Small intestine (tissue), 7 donors: ENCODE results near the gene TNRC6A. TPM values are rescaled to one million over a fixed set of nuclear protein-coding genes. Genes with fewer than 3 reads are reported as not detected.
"Not testable (repeated sequence)": the region's sequence is repeated elsewhere in the genome, so short reads cannot be mapped to it uniquely, and the experiment has no call there.

Experiments
- DNase-seq, 2 donors: peaks; one replicate each; pipeline versions ENCODE4 v3.0.0 to v3.0.0-alpha.2; 2013
- FAIRE-seq: peaks from 2 replicates; lab custom pipeline; 2012; peaks lifted over from hg19 to GRCh38; lab: Jason Lieb, UNC
- H3K27ac ChIP-seq, 3 donors: one replicate each; pipeline ENCODE4 v1.5.1; 2013; ENCODE audit warnings: low read length in 2 of 3, mild to moderate bottlenecking in 2 of 3, control low read depth in 1 of 3, inconsistent platforms in 1 of 3, low read depth in 1 of 3, moderate library complexity in 1 of 3
- H3K27me3 ChIP-seq, 3 donors: one replicate each; pipeline ENCODE4 v1.6.1; 2013; ENCODE audit warnings: low read length in 3 of 3, inconsistent platforms in 1 of 3; ENCODE audit not compliant: control insufficient read depth in 3 of 3, insufficient read depth in 3 of 3
- H3K36me3 ChIP-seq, 3 donors: one replicate each; pipeline ENCODE4 v1.6.1; 2013; ENCODE audit warnings: low read length in 3 of 3, inconsistent platforms in 1 of 3, low read depth in 1 of 3, mild to moderate bottlenecking in 1 of 3, moderate library complexity in 1 of 3; ENCODE audit not compliant: control insufficient read depth in 3 of 3, insufficient read depth in 2 of 3
- H3K4me1 ChIP-seq, 3 donors: one replicate each; pipeline ENCODE4 v1.6.1; 2013; ENCODE audit warnings: low read length in 2 of 3, inconsistent platforms in 1 of 3, low read depth in 1 of 3, mild to moderate bottlenecking in 1 of 3, moderate library complexity in 1 of 3; ENCODE audit not compliant: control insufficient read depth in 3 of 3, insufficient read depth in 2 of 3
- H3K4me3 ChIP-seq, 3 donors: one replicate each; pipeline ENCODE4 v1.5.1; 2013; ENCODE audit warnings: low read length in 3 of 3, control low read depth in 1 of 3, inconsistent platforms in 1 of 3, low read depth in 1 of 3, mild to moderate bottlenecking in 1 of 3, moderate library complexity in 1 of 3
- H3K9me3 ChIP-seq, 2 donors: one replicate each; pipeline ENCODE4 v1.6.1; 2013; ENCODE audit warnings: low read depth in 1 of 2, low read length in 1 of 2; ENCODE audit not compliant: control insufficient read depth in 2 of 2, insufficient read depth in 1 of 2
- WGBS, 3 donors: extraction: QIAGEN DNeasy Blood & Tissue Kit; methylation state at CpG; one replicate each; pipeline ENCODE4 v1.1.7; 2013; 5-methylcytosine and 5-hydroxymethylcytosine counted together
- polyA plus RNA-seq, 4 donors: library from polyadenylated mRNA; stranded (reverse) in 3 of 4; unstranded in 1 of 4; fragments of 200-250 nt in 3 of 4; fragments of 120-200 nt in 1 of 4; gene quantifications; one replicate each; pipeline versions ENCODE4 v1.2.1 to v1.2.3, GENCODE V29; 2013
- donor health status: healthy with polysubstance abuse.
- donor health status: control.
- donor health status: control.
- donor health status: Bipolar disorder and iron deficiency.
- donor health status: healthy.

TNRC6A gene
- polyA plus RNA-seq, 4 donors, result 8.1 to 39.8 (median 14.1) TPM

DNA sequence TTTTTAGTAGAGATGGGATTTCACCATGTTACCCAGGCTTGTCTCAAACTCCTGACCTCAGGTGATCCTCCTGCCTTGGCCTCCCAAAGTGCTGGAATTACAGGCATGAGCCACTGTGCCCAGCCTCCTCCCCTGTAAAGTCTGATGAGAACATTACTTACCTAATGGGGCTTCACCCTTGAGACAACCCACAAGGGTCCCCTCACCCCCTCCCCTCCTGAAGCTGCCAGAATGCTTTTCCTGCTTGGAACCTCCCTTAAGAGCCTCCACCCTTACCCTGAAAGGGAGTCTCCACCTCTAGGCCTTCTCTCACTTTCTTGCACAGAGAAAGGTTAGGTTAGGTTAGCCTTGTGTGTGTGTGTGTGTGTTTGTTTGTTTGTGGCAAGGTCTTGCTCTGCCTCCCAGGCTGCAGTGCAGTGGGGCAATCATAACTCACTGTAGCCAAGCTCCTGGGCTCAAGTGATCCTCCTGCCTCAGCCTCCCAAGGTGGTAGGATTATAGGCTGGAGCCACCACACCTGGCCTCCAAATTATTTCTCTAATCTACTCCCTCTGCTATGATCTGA lies 125.2 kb downstream of the TNRC6A start:
- no peaks in the 10 kb centered on the region for H3K36me3 ChIP-seq
- no peak overlapping the region for H3K4me3 ChIP-seq
- no peak for FAIRE-seq
- no peaks in the 10 kb centered on the region for H3K9me3 ChIP-seq
- DNase-seq, result no peak
- H3K4me1 ChIP-seq, result peaks cover 0 to 27% (median 3%) of the 10 kb centered on the region in 3 donors
- no peak overlapping the region for H3K27ac ChIP-seq
- no peaks in the 10 kb centered on the region for H3K27me3 ChIP-seq

DNA sequence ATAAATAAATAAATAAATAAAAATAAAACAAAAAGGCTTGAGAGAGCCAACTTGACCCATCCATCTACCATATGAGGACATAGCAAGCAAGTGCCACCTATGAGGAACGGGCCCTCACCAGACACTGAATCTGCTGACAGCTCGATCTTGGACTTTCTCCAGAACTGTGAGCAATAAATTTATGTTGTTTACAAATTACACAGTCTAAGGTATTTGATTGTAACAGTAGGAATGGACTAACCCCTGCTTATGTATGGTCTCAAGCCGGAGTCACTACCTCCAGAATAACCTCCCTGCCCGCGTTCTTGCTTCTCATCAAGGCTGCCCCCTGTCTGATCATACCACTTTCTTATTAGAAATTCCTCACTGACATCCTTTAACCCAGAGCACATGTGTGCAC lies 126.2 kb downstream of the TNRC6A start:
- DNase-seq (peak; percentile 32 to 57), FAIRE-seq (no peak)
- no peaks in the 10 kb centered on the region for H3K27me3 ChIP-seq
- 42 to 59% (median 58%) methylated on average over 5 of the region's 5 CpGs for WGBS, 3 donors
- H3K9me3 ChIP-seq, result no peaks in the 10 kb centered on the region
- no peaks in the 10 kb centered on the region for H3K36me3 ChIP-seq
- no peak overlapping the region for H3K27ac ChIP-seq
- H3K4me1 ChIP-seq, result peaks cover 0 to 27% (median 0%) of the 10 kb centered on the region in 3 donors
- H3K4me3 ChIP-seq, result no peak overlapping the region

DNA sequence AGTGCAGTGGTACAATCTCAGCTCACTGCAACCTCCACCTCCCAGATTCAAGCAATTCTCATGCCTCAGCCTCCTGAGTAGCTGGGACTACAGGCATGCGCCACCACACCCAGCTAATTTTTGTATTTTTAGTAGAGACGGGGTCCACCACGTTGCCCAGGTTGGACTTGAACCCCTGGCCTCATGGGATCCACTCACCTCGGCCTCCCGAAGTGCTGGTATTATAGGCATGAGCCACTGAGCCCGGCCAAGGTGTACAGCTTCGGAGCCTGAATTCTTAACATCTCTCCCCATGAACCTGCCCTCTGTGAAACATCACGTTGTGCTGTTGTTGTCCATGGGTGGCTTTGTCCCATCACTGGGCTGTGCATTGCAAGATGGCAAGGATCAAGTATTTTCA lies 127.4 kb downstream of the TNRC6A start:
- not testable (repeated sequence) for H3K36me3 ChIP-seq, H3K27me3 ChIP-seq, H3K27ac ChIP-seq, FAIRE-seq, H3K9me3 ChIP-seq, H3K4me3 ChIP-seq, DNase-seq
- H3K4me1 ChIP-seq, result peaks cover 0 to 22% (median 0%) of the 10 kb centered on the region in 3 donors
- WGBS, 3 donors, result 83 to 87% (median 83%) methylated on average over 8 of the region's 8 CpGs

DNA sequence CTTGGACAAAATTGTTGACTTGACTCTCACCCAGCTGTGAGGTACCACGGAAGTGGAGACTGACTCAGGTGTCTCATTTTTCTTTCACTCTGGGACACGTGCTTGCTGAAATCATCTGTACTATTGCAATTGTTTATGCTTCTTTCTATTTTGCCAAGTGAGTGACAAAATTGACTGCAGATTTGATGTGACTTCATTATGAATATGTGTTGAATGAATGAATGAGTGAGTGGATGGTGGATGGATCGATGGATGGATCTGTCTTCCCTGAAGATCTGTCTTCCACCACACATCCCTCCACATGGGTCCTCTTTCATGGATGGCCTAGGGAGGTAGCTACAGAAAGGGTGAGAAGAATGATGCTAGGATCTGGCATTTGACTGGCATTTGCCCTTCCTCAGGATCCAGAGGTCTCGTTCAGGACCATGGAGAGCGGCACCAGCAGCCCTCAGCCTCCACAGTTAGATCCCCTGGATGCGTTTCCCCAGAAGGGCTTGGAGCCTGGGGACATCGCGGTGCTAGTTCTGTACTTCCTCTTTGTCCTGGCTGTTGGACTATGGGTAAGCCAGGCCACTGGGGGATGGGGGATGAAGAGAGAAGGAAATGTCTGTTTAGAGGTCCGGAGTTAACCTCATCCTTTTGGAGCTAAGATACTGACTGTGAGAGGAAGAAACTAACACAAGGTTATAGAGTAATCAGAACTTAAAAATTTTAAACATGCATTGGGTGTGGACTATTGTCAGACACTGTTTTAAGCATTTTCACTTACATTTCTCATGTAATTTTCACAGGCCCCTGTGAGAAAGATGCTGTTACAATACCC lies 129.0 kb downstream of the TNRC6A start:
- Histone ChIP-seq H3K4me1 (peaks cover 0 to 20% (median 0%) of the 10 kb centered on the region in 3 donors), H3K27ac (no peak overlapping the region), H3K27me3 (no peaks in the 10 kb centered on the region), H3K36me3 (peaks cover 0 to 4% (median 0%) of the 10 kb centered on the region in 3 donors), H3K4me3 (no peak overlapping the region), H3K9me3 (no peaks in the 10 kb centered on the region)
- peak; percentile 63 to 85 for DNase-seq
- 22 to 24% (median 24%) methylated on average over 9 of the region's 9 CpGs for WGBS, 3 donors
- no peak for FAIRE-seq

DNA sequence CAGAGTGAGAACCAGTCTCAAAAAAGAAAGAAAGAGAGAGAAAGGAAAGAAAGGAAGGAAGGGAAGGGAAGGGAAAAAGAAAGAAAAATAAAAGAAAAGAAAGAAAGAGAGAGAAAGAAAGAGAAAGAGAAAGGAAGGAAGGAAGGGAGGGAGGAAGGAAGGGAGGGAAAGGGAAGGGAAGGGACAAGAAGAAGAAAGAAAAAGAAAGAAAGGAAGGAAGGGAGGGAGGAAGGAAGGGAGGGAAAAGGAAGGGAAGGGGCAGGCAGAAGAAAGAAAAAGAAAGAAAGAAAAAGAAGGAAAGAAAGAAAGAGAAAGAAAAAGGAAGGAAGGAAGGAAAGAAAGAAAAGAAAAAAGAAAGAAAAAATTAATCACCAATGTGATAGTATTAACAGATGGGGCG lies 132.0 kb downstream of the TNRC6A start:
- Histone ChIP-seq H3K36me3 (peaks cover 0 to 4% (median 0%) of the 10 kb centered on the region in 3 donors), H3K27ac (no peak overlapping the region), H3K4me3 (no peak overlapping the region), H3K4me1 (peaks cover 0 to 9% (median 0%) of the 10 kb centered on the region in 3 donors), H3K27me3 (no peaks in the 10 kb centered on the region), H3K9me3 (peaks cover 0 to 6% of the 10 kb centered on the region in 2 donors)
- no peak for DNase-seq
- WGBS, 3 donors, result 54 to 73% (median 58%) methylated on average over 1 of the region's 1 CpG
- no peak for FAIRE-seq

DNA sequence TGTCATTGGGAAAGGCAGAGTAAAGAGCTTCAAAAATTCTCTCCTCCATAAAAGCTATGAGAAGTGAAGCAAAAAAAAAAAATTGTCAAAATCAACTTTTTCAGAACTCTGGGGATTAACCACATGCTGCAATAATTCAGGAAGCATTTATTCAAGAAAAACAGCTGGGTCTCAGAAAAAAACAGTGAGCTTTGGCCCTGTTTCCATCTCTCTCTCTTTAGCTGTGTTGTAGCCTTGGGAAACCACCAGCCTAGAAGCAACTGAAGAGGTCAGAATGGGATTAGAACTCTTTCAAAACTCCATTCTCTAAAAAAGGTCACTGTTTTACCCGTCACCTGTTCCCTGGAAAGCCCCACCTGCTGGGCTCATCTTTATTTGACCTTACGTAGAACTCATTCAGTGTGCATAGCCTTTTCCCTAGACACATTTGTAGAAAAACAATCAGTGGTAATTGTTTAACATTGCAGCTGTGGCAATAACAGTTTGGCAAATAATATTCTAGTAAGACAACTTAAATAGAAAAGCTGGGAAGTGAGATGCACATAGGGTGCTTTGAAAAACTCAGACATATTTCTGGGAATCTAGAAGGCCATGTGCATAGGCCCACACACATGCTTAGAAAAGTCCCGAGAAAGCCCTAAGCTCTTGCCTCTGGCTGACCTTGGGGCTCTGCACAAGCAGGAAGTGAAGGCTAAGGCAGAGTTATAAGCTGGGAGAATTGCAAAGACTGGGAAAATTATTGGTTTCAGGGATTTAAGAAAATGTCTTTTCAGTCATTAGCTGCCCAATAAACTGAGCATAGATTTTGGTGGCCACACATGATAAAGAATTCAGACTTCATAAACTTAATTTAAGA lies 134.4 kb downstream of the TNRC6A start:
- FAIRE-seq (no peak), DNase-seq (no peak)
- Histone ChIP-seq H3K4me3 (no peak overlapping the region), H3K27me3 (no peaks in the 10 kb centered on the region), H3K27ac (no peak overlapping the region), H3K4me1 (peaks cover 0 to 4% (median 0%) of the 10 kb centered on the region in 3 donors), H3K9me3 (peaks cover 0 to 6% of the 10 kb centered on the region in 2 donors), H3K36me3 (peaks cover 0 to 4% (median 0%) of the 10 kb centered on the region in 3 donors)
- 74 to 95% (median 87%) methylated on average over 3 of the region's 3 CpGs for WGBS, 3 donors

DNA sequence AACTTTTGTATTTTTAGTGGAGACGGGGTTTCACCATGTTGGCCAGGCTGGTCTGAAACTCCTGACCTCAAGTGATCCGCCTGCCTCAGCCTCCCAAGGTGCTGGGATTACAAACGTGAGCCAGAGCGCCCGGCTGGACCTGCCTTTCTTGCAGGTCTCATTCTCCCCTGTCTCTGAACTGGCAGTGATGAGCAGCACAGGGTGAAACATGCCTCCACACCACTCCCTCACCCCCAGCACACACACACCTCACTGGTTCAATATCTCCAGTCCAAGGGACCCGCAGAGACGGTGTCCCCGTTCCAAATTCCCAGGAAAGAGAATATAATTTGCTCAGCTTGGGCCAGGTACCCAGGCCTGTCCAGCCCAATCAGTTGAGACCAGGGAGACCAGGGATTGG lies 139.6 kb downstream of the TNRC6A start:
- FAIRE-seq (no peak), DNase-seq (no peak)
- Histone ChIP-seq H3K27ac (no peak overlapping the region), H3K4me3 (no peak overlapping the region), H3K9me3 (peaks cover 0 to under 1% of the 10 kb centered on the region in 2 donors), H3K27me3 (no peaks in the 10 kb centered on the region), H3K4me1 (no peaks in the 10 kb centered on the region), H3K36me3 (no peaks in the 10 kb centered on the region)
- WGBS, 3 donors, result 78 to 85% (median 84%) methylated on average over 8 of the region's 8 CpGs

DNA sequence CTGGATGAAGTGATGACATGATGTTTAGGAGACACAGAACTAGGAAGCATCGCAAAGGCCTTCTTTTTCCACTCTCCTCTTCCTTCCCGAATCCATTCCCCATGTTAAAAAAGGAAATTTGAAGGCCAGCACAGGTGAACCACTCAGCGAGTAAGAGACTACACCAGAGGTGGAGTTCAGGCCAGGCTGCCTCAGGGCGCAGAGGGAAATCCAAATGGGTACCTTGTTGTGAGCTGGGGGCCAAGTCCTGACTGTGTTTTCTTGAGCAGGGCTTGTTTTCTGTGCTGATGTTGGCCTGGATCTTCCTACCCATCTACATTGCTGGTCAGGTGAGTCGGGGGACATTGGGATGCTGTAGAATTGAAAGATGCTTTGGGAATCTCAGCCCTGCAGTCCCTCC lies 142.4 kb downstream of the TNRC6A start:
- FAIRE-seq, result no peak
- H3K27me3 ChIP-seq, result no peaks in the 10 kb centered on the region
- H3K4me3 ChIP-seq, result no peak overlapping the region
- no peaks in the 10 kb centered on the region for H3K9me3 ChIP-seq
- H3K27ac ChIP-seq, result no peak overlapping the region
- no peak for DNase-seq
- peaks cover 0 to 7% (median 0%) of the 10 kb centered on the region in 3 donors for H3K4me1 ChIP-seq
- WGBS, 3 donors, result 93 to 99% (median 93%) methylated on average over 5 of the region's 5 CpGs
- peaks cover 0 to under 1% (median 0%) of the 10 kb centered on the region in 3 donors for H3K36me3 ChIP-seq
